PFSK-1 (cell line): Measurements from ENCODE around the gene CACNA1B.

ENCODE experiments used
- SIN3A ChIP-seq: IDR thresholded peaks from 2 replicates; pipeline ENCODE4 v1.6.1; 2012; ENCODE audit warnings: mild to moderate bottlenecking, low read length, moderate library complexity, borderline replicate concordance; ENCODE audit not compliant: insufficient read depth
- TF ChIP-seq, protein P1 (sequence below), 2 experiments: IDR thresholded peaks; 2 replicates each; pipeline versions ENCODE4 v1.6.1 to v1.8.0; 2011 to 2012; ENCODE audit warnings: low read depth in 2 of 2, low read length in 2 of 2, control low read depth in 1 of 2, inconsistent platforms in 1 of 2, mild to moderate bottlenecking in 1 of 2, moderate library complexity in 1 of 2; ENCODE audit not compliant: insufficient read depth in 1 of 2

DNA sequence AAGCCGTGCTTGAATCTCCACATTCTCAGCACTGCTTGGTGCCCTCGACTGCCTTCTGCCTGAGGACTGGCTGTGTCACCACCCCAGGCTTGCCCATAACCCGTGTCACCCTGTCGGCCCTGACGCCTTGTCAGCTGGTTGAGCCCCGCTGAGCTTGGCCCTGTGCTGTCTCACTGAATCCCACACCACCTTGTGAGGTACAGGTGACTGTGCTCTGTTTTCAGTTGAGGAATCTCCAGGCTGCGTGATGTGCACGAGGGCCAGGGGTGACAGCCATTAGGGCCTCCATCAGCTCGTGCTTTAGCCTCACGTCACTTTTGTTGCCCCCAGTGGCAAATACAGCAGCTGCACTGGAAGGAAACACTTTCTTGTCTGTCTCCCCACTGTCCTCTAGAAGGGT is 90.7 kb downstream of the CACNA1B start:
- TF ChIP-seq, protein P1, sequence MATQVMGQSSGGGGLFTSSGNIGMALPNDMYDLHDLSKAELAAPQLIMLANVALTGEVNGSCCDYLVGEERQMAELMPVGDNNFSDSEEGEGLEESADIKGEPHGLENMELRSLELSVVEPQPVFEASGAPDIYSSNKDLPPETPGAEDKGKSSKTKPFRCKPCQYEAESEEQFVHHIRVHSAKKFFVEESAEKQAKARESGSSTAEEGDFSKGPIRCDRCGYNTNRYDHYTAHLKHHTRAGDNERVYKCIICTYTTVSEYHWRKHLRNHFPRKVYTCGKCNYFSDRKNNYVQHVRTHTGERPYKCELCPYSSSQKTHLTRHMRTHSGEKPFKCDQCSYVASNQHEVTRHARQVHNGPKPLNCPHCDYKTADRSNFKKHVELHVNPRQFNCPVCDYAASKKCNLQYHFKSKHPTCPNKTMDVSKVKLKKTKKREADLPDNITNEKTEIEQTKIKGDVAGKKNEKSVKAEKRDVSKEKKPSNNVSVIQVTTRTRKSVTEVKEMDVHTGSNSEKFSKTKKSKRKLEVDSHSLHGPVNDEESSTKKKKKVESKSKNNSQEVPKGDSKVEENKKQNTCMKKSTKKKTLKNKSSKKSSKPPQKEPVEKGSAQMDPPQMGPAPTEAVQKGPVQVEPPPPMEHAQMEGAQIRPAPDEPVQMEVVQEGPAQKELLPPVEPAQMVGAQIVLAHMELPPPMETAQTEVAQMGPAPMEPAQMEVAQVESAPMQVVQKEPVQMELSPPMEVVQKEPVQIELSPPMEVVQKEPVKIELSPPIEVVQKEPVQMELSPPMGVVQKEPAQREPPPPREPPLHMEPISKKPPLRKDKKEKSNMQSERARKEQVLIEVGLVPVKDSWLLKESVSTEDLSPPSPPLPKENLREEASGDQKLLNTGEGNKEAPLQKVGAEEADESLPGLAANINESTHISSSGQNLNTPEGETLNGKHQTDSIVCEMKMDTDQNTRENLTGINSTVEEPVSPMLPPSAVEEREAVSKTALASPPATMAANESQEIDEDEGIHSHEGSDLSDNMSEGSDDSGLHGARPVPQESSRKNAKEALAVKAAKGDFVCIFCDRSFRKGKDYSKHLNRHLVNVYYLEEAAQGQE (IDR thresholded peaks at IDR 0.05; ENCODE audit: insufficient read depth in 1 of 2, low read depth in 2 of 2, low read length in 2 of 2) = no peak
- no peak for TF ChIP-seq SIN3A
